ENCODE results near the gene GDPD3.

The GDPD3 gene

GRCh38 chr16:30063893-30064728 lies 49.2 kb downstream of the GDPD3 start:
- CTCF ChIA-PET: interaction anchor here (0.7 to 2.7 kb wide), 3 partner anchors 9 to 10 kb away, joined by 3 to 20 read pairs (median 8); no protein-coding TSS in a partner anchor
- DNase-seq (ENCODE audit: extremely low spot score): peak; percentile 61
- POLR2A ChIA-PET: interaction anchor here (0.7 to 7.3 kb wide), 10 partner anchors 8 to 119 kb away, joined by 3 to 155 read pairs (median 5); partner anchors contain the start of genes CORO1A, PPP4C, TBX6 and YPEL3
- TF ChIP-seq L3MBTL2 (conservative IDR thresholded peaks at IDR 0.05): peak; percentile 60
- no peak for TF ChIP-seq ZNF384 (IDR thresholded peaks at IDR 0.05)
- no peak for TF ChIP-seq NFRKB (IDR thresholded peaks at IDR 0.05)
- no peak for TF ChIP-seq CTBP1 (IDR thresholded peaks at IDR 0.05; ENCODE audit: borderline replicate concordance)
- peak; percentile 85 for TF ChIP-seq PKNOX1 (IDR thresholded peaks at IDR 0.05)
- no peak for TF ChIP-seq ARNT (IDR thresholded peaks at IDR 0.05)
- 0 out of 2 replicates have a peak, but pooled peaks have one; percentile 16 for TF ChIP-seq HDGF (IDR thresholded peaks at IDR 0.05; ENCODE audit: borderline replicate concordance)

GRCh38 chr16:30063278-30063892 lies 50.0 kb downstream of the GDPD3 start:
- DNase-seq (ENCODE audit: extremely low spot score): no peak
- ChIA-PET CTCF (interaction anchor here (0.7 to 1.2 kb wide), 2 partner anchors 8 to 9 kb away, joined by 3 to 8 read pairs; no protein-coding TSS in a partner anchor), POLR2A (interaction anchor here (0.7 to 7.3 kb wide), 6 partner anchors 8 to 30 kb away, joined by 3 to 155 read pairs (median 4); partner anchors contain the start of genes TBX6 and YPEL3)
- TF ChIP-seq FOXA1 (IDR thresholded peaks at IDR 0.05): no peak
- TF ChIP-seq LEF1 (IDR thresholded peaks at IDR 0.05; ENCODE audit: borderline replicate concordance): peak; percentile 30; the same call in 1 of the 2 replicates

- DNase-seq (ENCODE audit: extremely low spot score): no peak
- CTCF ChIA-PET: interaction anchor here (0.6 to 1.3 kb wide), 3 partner anchors 21 to 31 kb away, joined by 3 to 6 read pairs (median 3); partner anchors contain the start of gene TBX6
- POLR2A ChIA-PET: interaction anchor here (1.1 to 7.3 kb wide), 6 partner anchors 7 to 32 kb away, joined by 4 to 155 read pairs (median 6); partner anchors contain the start of genes PPP4C, TBX6 and YPEL3
- TF ChIP-seq CTBP1 (IDR thresholded peaks at IDR 0.05; ENCODE audit: borderline replicate concordance): no peak
- TF ChIP-seq NFRKB (IDR thresholded peaks at IDR 0.05): no peak
- TF ChIP-seq FOXM1 (IDR thresholded peaks at IDR 0.05; ENCODE audit: borderline replicate concordance): no peak
- TF ChIP-seq LEF1 (IDR thresholded peaks at IDR 0.05; ENCODE audit: borderline replicate concordance): no peak
- no peak for TF ChIP-seq SUZ12 (IDR thresholded peaks at IDR 0.05)
- TF ChIP-seq L3MBTL2 (conservative IDR thresholded peaks at IDR 0.05): no peak
- no peak for TF ChIP-seq ELF4 (IDR thresholded peaks at IDR 0.05)
- no peak for TF ChIP-seq FOXA1 (IDR thresholded peaks at IDR 0.05)
- TF ChIP-seq FOXK2 (IDR thresholded peaks at IDR 0.05): no peak
- no peak for TF ChIP-seq HDGF (IDR thresholded peaks at IDR 0.05; ENCODE audit: borderline replicate concordance)
- no peak for TF ChIP-seq ARNT (IDR thresholded peaks at IDR 0.05)
- no peak for TF ChIP-seq PKNOX1 (IDR thresholded peaks at IDR 0.05)
- TF ChIP-seq ZNF384 (IDR thresholded peaks at IDR 0.05): no peak
- no peak for TF ChIP-seq TARDBP (IDR thresholded peaks at IDR 0.05)
- TF ChIP-seq SP1 (IDR thresholded peaks at IDR 0.05): no peak
- no peak for TF ChIP-seq BHLHE40 (IDR thresholded peaks at IDR 0.05; ENCODE audit: borderline replicate concordance)
Measured at GRCh38 chr16:30060836-30061554, 52.3 kb downstream of the GDPD3 start.

- ChIA-PET POLR2A (interaction anchor here (1.1 to 7.3 kb wide), 5 partner anchors 10 to 33 kb away, joined by 3 to 155 read pairs (median 4); partner anchors contain the start of genes PPP4C, TBX6 and YPEL3), CTCF (no interaction called here)
- TF ChIP-seq FOXK2 (IDR thresholded peaks at IDR 0.05) (no peak), CTBP1 (IDR thresholded peaks at IDR 0.05; ENCODE audit: borderline replicate concordance) (no peak), TARDBP (IDR thresholded peaks at IDR 0.05) (no peak)
- DNase-seq (ENCODE audit: extremely low spot score): no peak
Measured at GRCh38 chr16:30060346-30060745, 53.0 kb downstream of the GDPD3 start.

GRCh38 chr16:30054959-30055553 lies 58.3 kb downstream of the GDPD3 start:
- ChIA-PET POLR2A (interaction anchor here (1.0 to 4.3 kb wide), 6 partner anchors 9 to 353 kb away, joined by 3 to 115 read pairs (median 4); partner anchors contain the start of genes ALDOA and ZNF771), CTCF (interaction anchor here (0.6 to 2.6 kb wide), 12 partner anchors 8 to 221 kb away, joined by 3 to 20 read pairs (median 6); partner anchors contain the start of genes ALDOA and TBX6)
- DNase-seq (ENCODE audit: extremely low spot score): peak; percentile 79
- TF ChIP-seq FOXA1 (IDR thresholded peaks at IDR 0.05): no peak
- TF ChIP-seq FOXK2 (IDR thresholded peaks at IDR 0.05): no peak
- TF ChIP-seq FOXM1 (IDR thresholded peaks at IDR 0.05; ENCODE audit: borderline replicate concordance): no peak
- no peak for TF ChIP-seq SP1 (IDR thresholded peaks at IDR 0.05)
- no peak for TF ChIP-seq ELF4 (IDR thresholded peaks at IDR 0.05)
- no peak for TF ChIP-seq PKNOX1 (IDR thresholded peaks at IDR 0.05)
- TF ChIP-seq ZNF384 (IDR thresholded peaks at IDR 0.05): no peak
- TF ChIP-seq TARDBP (IDR thresholded peaks at IDR 0.05): no peak
- TF ChIP-seq L3MBTL2 (conservative IDR thresholded peaks at IDR 0.05): no peak
- TF ChIP-seq BHLHE40 (IDR thresholded peaks at IDR 0.05; ENCODE audit: borderline replicate concordance): no peak
- no peak for TF ChIP-seq NFRKB (IDR thresholded peaks at IDR 0.05)
- TF ChIP-seq ARNT (IDR thresholded peaks at IDR 0.05): no peak
- TF ChIP-seq LEF1 (IDR thresholded peaks at IDR 0.05; ENCODE audit: borderline replicate concordance): no peak
- TF ChIP-seq CTBP1 (IDR thresholded peaks at IDR 0.05; ENCODE audit: borderline replicate concordance): no peak
- TF ChIP-seq HDGF (IDR thresholded peaks at IDR 0.05; ENCODE audit: borderline replicate concordance): no peak
- TF ChIP-seq SUZ12 (IDR thresholded peaks at IDR 0.05): no peak

Data from HEK293T (cell line).